GM13977 (cell line): ENCODE results near the gene PORCN.
"Not testable (repeated sequence)": the region's sequence is repeated elsewhere in the genome, so short reads cannot be mapped to it uniquely, and the experiment has no call there.

Experiments
- DNase-seq: peaks from one replicate; pipeline ENCODE4 v3.0.0; 2012; ENCODE audit warnings: low spot score
- in situ Hi-C: fragments of 300-500 bp; cut with MboI; formaldehyde crosslinking; loops from one replicate; pipeline ENCODE4 v1.12.0; 2022; ENCODE audit warnings: low sequenced_read_pairs, low pct_unique_long_range_greater_than_20kb, mixed read lengths, inconsistent platforms; ENCODE audit not compliant: unreplicated experiment
- TF ChIP-seq, protein P1 (sequence below): IDR thresholded peaks from 2 replicates; pipeline ENCODE4 v1.5.1; 2012; ENCODE audit warnings: mild to moderate bottlenecking, control low read depth; ENCODE audit not compliant: insufficient read depth; ENCODE audit errors: extremely low read depth, missing control alignments

The PORCN gene

DNA sequence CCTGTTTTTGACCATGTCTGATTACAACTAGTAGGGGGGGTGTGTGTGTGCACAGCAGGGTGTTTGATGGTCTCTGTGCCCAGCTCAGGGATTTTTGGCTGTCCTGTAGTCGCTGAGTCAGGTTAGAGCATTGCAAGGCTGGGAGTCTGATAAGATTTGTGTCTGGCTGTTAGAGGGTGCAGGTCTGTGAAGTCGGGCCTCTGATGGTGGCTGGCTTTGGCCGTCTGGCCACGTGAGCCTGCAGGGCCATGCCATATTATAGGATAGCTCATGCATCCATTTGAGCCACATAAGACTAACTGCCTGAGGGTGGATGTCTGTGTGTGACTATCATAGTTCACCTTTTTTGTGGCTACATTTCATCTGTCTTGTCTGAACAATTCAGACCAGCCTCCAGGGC lies 4.9 kb downstream of the PORCN start:
- in situ Hi-C loops: no loop called here

DNA sequence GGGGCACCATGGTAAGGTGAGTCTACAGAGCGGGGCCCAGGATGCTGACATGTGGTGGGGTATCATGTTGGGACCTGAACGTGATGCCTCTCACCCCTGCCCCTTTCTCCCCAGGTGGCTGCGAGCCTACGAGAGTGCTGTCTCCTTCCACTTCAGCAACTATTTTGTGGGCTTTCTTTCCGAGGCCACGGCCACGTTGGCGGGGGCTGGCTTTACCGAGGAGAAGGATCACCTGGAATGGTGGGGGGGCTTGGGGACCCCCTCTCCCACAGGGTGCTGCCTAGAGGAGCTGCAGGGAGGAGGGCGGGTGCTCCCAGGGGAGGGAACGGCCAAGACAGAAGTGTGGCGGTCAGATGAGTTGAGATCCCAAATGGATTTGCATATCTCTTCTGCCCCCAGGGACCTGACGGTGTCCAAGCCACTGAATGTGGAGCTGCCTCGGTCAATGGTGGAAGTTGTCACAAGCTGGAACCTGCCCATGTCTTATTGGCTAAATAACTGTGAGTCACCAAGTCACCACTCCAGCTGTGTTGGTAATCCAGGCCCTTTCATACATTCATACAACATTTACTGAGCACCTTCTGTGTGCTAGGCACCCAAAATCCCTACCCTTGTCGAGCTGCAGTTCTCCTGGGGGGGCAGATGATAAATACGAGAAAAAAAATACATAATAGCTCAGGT lies 5.5 kb downstream of the PORCN start:
- in situ Hi-C loops: no loop called here
- TF ChIP-seq, protein P1, sequence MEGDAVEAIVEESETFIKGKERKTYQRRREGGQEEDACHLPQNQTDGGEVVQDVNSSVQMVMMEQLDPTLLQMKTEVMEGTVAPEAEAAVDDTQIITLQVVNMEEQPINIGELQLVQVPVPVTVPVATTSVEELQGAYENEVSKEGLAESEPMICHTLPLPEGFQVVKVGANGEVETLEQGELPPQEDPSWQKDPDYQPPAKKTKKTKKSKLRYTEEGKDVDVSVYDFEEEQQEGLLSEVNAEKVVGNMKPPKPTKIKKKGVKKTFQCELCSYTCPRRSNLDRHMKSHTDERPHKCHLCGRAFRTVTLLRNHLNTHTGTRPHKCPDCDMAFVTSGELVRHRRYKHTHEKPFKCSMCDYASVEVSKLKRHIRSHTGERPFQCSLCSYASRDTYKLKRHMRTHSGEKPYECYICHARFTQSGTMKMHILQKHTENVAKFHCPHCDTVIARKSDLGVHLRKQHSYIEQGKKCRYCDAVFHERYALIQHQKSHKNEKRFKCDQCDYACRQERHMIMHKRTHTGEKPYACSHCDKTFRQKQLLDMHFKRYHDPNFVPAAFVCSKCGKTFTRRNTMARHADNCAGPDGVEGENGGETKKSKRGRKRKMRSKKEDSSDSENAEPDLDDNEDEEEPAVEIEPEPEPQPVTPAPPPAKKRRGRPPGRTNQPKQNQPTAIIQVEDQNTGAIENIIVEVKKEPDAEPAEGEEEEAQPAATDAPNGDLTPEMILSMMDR: no peak
- DNase-seq: no peak

More for the DNA sequence above, 4.9 kb downstream of the PORCN start:
- TF ChIP-seq, protein P1: no peak
- DNase-seq: no peak

- no peak for DNase-seq
- TF ChIP-seq, protein P1: no peak
- in situ Hi-C loops: no loop called here
Measured at GRCh38 chrX:48514868-48515460, 6.2 kb downstream of the PORCN start.

DNA sequence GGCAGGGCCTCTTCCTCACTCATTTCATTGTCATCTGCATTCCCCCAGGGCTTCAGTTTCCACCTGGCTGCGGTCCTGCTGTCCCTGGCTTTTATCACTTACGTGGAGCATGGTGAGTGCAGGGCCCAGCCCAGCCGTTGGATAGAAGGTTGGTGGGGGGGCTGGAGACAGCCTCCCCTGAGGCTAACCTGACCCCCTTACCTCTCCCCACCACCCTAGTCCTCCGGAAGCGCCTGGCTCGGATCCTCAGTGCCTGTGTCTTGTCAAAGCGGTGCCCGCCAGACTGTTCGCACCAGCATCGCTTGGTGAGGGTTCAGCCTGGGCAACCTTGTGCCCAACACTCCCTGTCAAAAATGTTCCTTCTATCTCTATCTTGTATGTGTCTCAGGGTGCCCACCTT lies 7.0 kb downstream of the PORCN start:
- no peak for DNase-seq
- in situ Hi-C loops: no loop called here
- TF ChIP-seq, protein P1: no peak

DNA sequence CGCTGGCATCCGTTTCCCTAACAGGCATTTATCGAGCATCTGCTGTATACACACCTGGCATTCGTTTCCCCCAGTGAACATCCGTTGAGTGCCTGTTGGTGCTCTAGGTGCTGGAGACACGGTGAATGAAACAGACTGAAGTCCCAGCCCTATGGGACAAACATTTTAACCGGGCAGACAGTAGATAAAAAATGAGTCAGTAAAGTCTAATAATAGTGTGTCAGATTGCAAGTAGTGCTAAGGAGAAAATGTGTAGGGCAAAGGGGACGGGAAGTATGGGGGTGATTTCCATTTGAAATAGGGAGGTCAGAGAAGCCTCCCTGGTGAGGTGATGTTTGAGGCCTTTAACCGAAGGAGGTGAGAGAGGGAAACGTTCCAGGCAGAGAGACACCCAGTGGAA lies 7.5 kb downstream of the PORCN start:
- TF ChIP-seq, protein P1: no peak
- DNase-seq: no peak
- in situ Hi-C loops: no loop called here

DNA sequence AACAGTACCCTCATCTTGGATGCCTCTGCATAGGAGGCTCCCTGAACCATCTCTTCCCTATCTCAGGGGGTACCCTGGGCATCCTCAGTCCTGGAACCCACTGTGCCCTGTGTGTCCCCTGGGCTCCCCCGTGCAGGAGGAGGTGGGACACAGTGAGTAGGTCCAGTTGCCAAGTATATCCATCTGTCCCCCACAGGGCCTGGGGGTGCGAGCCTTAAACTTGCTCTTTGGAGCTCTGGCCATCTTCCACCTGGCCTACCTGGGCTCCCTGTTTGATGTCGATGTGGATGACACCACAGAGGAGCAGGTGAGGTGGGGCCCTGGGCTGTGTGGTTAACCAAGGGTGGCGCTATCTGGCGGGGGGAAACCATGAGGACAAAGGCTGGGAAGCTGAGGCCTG lies 8.2 kb downstream of the PORCN start:
- no peak for DNase-seq
- in situ Hi-C loops: no loop called here
- TF ChIP-seq, protein P1: no peak

DNA sequence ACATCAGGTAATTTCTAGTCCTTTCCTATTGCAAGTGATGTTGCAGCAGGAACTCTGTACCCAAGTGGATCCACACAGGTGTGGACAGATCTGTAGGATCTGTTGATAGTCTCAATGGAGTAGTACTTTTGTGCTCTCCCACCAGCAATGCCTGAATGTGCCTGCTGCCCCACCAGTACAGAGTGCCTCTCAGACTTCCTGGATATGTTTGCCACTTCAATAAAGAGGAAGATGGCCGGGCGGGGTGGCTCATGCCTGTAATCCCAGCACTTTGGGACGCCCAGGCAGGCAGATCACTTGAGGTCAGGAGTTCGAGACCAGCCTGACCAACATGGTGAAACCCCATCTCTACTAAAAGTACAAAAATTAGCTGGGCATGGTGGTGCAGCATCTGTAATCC lies 10.7 kb downstream of the PORCN start:
- DNase-seq, in situ Hi-C loops: not testable (repeated sequence)
